CD4-positive, alpha-beta T cell treated with Interleukin-4 for 1 hour (primary cell): ENCODE data around the gene SMAD5.

Experiments used
- DNase-seq, 2 donors: peaks; one replicate each; pipeline ENCODE4 v3.0.0-alpha.2; 2020 to 2022

SMAD5 gene

GRCh38 chr5:136115183-136115865 lies 17.3 kb upstream of the SMAD5 start:
- DNase-seq: no peak

GRCh38 chr5:136120529-136120928 lies 12.1 kb upstream of the SMAD5 start:
- no peak for DNase-seq

- DNase-seq: no peak
Observed at GRCh38 chr5:136123236-136123768, 9.3 kb upstream of the SMAD5 start.

- DNase-seq: no peak
Observed at GRCh38 chr5:136127560-136127959, 5.1 kb upstream of the SMAD5 start.

GRCh38 chr5:136128481-136128880 lies 4.2 kb upstream of the SMAD5 start:
- DNase-seq: no peak

- DNase-seq: no peak
Observed at GRCh38 chr5:136129445-136129844, 3.2 kb upstream of the SMAD5 start.

- no peak for DNase-seq
Observed at GRCh38 chr5:136130581-136130980, 2.1 kb upstream of the SMAD5 start.

GRCh38 chr5:136132087-136132486 lies 558 bp upstream of the SMAD5 start:
- no peak for DNase-seq

GRCh38 chr5:136133222-136133921 lies 727 bp downstream of the SMAD5 start:
- peak in 1 of 2 donors; percentile 35 for DNase-seq

GRCh38 chr5:136133922-136134379 lies 1.3 kb downstream of the SMAD5 start:
- peak in 1 of 2 donors; percentile 56 for DNase-seq

GRCh38 chr5:136134653-136135052 lies 2.0 kb downstream of the SMAD5 start:
- DNase-seq: no peak

- DNase-seq: no peak
Observed at GRCh38 chr5:136135536-136135935, 2.9 kb downstream of the SMAD5 start.

- no peak for DNase-seq
Observed at GRCh38 chr5:136137497-136138220, 5.0 kb downstream of the SMAD5 start.

GRCh38 chr5:136141561-136141960 lies 8.9 kb downstream of the SMAD5 start:
- DNase-seq: no peak

GRCh38 chr5:136143312-136143711 lies 10.7 kb downstream of the SMAD5 start:
- no peak for DNase-seq

GRCh38 chr5:136143763-136144162 lies 11.1 kb downstream of the SMAD5 start:
- DNase-seq: no peak

GRCh38 chr5:136145030-136145429 lies 12.4 kb downstream of the SMAD5 start:
- DNase-seq: no peak

- DNase-seq: no peak
Observed at GRCh38 chr5:136146201-136146600, 13.6 kb downstream of the SMAD5 start.

- DNase-seq: no peak
Observed at GRCh38 chr5:136147632-136148031, 15.0 kb downstream of the SMAD5 start.

- DNase-seq: no peak
Observed at GRCh38 chr5:136149891-136150290, 17.2 kb downstream of the SMAD5 start.

- no peak for DNase-seq
Observed at GRCh38 chr5:136153581-136154236, 21.1 kb downstream of the SMAD5 start.

GRCh38 chr5:136155078-136155477 lies 22.4 kb downstream of the SMAD5 start:
- no peak for DNase-seq

- DNase-seq: no peak
Observed at GRCh38 chr5:136155761-136156160, 23.1 kb downstream of the SMAD5 start.
